ENCODE data around the gene EN2. TPM values are rescaled to one million over a fixed set of nuclear protein-coding genes. Genes with fewer than 3 reads are reported as not detected.

EN2 gene
- total RNA-seq, 1 donor: not detected

DNA sequence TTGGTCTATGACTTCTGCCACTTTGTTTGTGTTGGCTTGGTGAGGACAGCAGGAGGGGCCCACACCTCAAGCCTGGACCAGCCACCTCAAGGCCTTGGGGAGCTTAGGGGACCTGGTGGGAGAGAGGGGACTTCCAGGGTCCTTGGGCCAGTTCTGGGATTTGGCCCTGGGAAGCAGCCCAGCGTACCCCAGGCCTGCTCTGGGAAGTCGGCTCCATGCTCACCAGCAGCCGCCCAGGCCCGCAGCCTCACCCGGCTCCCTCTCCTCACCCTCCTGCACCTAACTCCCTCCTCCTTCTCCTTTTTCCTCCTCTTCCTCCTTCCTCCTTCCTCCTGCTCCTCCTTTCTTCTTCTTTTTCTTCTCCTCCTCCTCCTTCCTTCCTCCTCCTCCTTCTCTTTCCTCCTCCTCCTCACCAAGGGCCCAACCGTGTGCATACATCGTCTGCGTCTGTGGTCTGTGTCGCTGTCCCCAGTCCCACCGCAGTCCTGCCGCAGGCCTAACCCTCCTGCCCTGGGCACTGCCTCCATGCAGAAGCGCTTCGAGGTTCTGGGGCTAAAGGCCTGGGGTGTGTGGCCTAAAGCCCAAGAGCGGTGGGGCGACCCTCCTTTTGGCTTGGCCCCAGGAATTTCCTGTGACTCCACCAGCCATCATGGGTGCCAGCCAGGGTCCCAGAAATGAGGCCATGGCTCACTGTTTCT, 5.3 kb downstream of the EN2 start:
- Histone ChIP-seq H3K9me3 (ENCODE audit: low read depth, low read length) (no peaks in the 10 kb centered on the region), H3K27me3 (ENCODE audit: insufficient read depth, low read length) (peaks cover 95% of the 10 kb centered on the region), H3K4me1 (ENCODE audit: insufficient read depth, low read length) (peaks cover 28% of the 10 kb centered on the region), H3K4me3 (ENCODE audit: low read length) (no peak overlapping the region)

DNA sequence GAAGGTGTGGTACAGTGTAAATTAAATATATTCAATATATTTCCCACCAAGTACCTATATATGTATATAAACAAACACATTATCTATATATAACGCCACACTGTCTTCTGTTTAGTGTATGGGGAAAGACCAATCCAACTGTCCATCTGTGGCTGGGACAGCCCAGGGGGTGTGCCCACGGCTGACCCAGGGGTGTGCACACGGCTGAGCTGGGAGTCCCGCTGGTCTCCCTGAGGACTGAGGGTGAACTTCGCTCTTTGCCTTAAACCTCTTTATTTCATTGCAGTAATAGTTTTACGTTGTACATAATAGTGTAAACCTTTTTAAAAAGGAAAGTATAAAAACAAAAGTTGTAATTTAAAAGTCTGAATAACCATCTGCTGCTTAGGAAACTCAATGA, 6.3 kb downstream of the EN2 start:
- Histone ChIP-seq H3K4me1 (ENCODE audit: insufficient read depth, low read length) (peaks cover 23% of the 10 kb centered on the region), H3K27me3 (ENCODE audit: insufficient read depth, low read length) (peaks cover 98% of the 10 kb centered on the region), H3K4me3 (ENCODE audit: low read length) (no peak overlapping the region), H3K9me3 (ENCODE audit: low read depth, low read length) (no peaks in the 10 kb centered on the region)

DNA sequence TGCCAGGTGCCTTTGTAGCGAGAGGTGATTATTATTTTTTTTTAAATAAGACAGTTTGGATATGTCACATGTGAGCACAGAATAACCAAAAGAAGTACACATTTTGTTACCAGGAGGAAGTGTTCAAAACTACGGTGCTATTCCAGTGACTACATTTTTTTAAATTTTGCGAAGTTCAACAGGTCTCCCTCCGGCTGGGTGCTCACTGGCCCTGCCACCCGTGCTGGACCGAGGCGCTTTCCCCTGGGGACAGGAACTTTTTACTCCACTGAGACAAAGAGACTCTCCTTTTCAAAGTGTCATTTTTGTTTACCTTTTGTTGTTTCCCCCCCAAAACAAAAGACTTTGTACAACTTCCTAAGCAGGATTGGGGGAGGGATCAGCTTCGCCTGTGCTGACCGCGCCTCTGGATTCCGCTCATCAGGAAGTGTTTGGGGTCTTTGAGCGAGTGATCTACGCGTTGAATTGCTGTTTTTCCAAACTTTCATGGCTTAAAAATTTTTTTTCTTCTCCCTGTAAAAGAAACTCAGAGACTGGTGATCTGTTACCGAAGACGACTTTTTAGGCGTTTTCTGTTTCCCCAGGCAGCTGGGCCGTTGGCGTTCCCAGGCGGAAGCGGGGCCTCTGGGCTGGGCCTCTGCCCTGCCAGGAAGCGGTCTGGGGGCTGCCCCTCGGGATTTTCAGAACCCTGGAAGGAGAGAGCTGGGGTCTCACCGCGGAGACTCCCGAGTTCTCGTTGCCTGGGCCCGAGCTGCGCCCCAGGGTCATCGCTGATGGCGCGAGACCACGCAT, 7.2 kb downstream of the EN2 start:
- H3K4me1 ChIP-seq (ENCODE audit: insufficient read depth, low read length): peaks cover 19% of the 10 kb centered on the region
- H3K4me3 ChIP-seq (ENCODE audit: low read length): no peak overlapping the region
- H3K27me3 ChIP-seq (ENCODE audit: insufficient read depth, low read length): peaks cover 98% of the 10 kb centered on the region
- no peaks in the 10 kb centered on the region for H3K9me3 ChIP-seq (ENCODE audit: low read depth, low read length)

DNA sequence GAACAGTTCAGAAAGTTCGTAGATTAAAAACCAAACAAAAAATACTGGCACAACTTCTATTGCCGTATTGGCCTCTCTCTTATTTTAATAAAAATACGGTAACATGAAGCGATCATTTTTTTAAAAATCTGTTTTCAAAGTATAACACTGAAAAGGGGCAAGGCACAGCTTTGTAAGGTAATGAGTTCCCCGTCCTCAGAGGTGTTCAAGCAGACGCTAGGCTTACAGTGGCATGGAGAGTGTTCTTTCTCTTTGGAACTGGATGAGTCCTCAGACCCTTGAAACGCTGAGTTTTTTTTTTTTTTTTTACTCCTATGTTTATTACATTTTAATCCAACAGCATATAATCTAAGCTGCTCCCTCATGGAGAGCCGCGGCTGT, 7.8 kb downstream of the EN2 start:
- peaks cover 98% of the 10 kb centered on the region for H3K27me3 ChIP-seq (ENCODE audit: insufficient read depth, low read length)

DNA sequence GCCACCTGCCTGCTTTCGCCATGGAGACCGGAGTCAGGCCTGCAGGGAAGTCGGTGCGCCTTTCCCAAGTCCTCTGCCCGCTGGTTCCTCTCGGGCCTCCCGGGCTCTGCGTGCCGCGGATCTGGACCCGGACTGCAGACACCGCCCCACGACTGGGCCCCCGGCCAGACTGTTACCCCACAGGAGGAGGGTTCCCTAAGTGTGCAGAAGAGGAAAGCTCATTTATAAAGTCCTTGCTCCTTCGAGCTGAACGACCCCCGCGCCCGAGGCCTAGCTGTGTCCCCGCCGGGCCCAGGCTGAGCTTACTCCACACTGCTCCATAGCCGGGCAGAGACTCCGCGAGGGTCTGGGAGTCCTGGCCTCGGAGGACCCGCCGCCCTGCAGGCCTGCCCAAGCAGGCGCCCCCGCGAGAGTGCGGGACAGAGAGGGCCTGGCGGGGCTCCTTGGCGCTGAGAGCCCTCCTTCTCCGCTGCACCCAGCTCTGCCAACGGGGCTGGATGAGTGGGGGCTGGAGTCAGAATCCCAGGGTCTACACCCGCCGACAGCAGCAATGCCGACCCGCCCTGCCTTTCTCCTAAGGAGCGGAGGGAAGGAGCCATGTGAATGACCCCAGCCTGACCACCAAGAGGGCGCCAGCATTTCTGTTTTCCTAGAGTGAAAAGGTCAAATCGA, 8.3 kb downstream of the EN2 start:
- Histone ChIP-seq H3K4me1 (ENCODE audit: insufficient read depth, low read length) (peaks cover 19% of the 10 kb centered on the region), H3K27me3 (ENCODE audit: insufficient read depth, low read length) (peaks cover 98% of the 10 kb centered on the region), H3K4me3 (ENCODE audit: low read length) (no peak overlapping the region), H3K9me3 (ENCODE audit: low read depth, low read length) (no peaks in the 10 kb centered on the region)

More for the DNA sequence above, 7.8 kb downstream of the EN2 start:
- Histone ChIP-seq H3K9me3 (ENCODE audit: low read depth, low read length) (no peaks in the 10 kb centered on the region), H3K4me1 (ENCODE audit: insufficient read depth, low read length) (peaks cover 19% of the 10 kb centered on the region), H3K4me3 (ENCODE audit: low read length) (no peak overlapping the region)

DNA sequence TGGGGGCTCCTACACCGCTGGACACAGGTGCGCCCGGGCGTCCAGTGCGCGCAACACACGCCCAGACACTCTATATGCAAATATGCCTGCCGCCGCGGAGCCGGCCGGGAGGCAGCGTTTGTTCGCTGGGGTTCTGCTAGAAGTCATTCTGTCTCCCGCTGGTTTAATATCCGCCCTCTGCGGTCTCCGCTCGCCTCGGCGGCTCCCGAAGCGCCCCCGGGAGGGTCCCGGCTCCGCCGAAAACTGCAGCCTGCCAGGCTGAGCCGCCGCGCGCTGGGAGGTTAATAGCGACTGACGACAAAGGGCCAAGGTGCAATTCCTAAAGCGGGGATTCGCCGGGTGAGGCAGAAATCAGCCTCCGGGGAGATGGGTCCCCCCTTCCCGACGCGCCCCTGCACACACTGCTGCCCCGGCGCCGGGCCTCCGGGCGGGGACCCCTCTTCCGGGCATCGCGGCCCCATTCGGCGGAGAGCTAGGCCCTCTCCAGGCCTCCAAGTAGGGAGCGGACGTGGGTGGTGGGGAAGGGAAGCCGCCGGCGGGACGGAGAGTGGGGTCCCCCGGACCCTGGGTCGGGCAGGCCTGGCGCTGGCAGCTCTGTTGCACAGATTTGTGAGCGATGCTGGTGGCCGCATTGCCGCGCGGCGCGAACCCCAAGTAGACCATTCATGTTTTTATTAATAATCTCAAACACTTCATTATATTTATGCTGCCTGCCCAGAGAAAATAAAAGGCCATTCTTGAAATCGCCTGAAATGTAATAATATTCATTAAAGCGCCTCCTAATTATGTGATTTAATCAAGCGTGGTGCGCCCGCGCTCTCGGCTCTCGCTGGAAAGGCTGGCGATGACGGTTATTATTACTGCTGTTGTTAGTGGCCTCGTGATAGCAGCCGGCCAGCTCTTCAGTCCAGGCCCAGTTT, 9.1 kb downstream of the EN2 start:
- Histone ChIP-seq H3K27me3 (ENCODE audit: insufficient read depth, low read length) (peaks cover 98% of the 10 kb centered on the region), H3K4me3 (ENCODE audit: low read length) (no peak overlapping the region), H3K4me1 (ENCODE audit: insufficient read depth, low read length) (peaks cover 19% of the 10 kb centered on the region), H3K9me3 (ENCODE audit: low read depth, low read length) (no peaks in the 10 kb centered on the region)

DNA sequence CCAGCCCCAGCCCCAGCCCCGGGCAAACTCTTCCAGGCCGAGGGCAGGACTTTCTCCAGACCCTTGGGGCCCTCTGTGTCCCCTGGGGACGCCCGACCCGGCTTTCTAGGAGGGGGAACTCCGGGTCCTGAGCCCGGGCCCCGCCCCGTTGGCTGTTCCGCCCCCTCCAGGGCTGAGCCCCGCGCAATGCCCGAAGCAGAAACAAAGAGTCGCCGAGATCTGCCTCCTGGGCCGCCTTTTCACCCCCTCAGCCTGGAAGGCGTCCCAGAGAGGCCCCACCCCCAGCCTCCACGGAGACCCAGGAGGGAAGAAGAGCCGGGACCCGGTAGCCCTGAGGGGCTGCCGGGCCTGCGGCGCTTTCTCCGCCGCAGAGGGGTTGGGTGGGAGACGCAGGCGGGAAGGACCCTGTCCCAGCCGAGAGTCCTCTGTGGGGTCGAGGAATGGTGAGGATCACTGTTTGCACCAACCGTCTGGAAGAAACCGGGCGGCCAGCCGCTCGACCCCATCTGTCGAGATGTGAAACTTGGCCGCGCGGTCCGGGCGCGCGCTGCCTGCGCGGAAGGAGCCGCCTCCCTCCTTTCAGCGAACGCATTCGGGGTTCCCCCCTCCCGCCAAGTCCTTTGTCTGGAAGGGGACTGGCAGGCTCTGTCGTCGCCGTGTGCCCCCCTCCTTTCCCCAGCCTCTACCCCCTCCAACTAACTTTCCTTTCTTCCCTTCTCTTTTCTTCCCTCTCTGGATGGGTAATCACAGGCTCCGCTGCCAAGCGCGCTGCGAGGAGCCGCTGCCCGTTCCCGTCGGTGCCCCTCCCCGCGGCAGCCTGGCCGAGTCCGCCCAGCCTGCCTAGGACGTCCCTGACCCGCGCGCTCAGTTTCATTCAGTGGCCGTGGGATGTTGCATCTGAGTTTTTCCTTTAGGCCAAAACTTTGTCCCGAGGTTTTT, 10.2 kb downstream of the EN2 start:
- H3K27me3 ChIP-seq (ENCODE audit: insufficient read depth, low read length): peaks cover 98% of the 10 kb centered on the region
- H3K9me3 ChIP-seq (ENCODE audit: low read depth, low read length): no peaks in the 10 kb centered on the region
- peaks cover 19% of the 10 kb centered on the region for H3K4me1 ChIP-seq (ENCODE audit: insufficient read depth, low read length)

DNA sequence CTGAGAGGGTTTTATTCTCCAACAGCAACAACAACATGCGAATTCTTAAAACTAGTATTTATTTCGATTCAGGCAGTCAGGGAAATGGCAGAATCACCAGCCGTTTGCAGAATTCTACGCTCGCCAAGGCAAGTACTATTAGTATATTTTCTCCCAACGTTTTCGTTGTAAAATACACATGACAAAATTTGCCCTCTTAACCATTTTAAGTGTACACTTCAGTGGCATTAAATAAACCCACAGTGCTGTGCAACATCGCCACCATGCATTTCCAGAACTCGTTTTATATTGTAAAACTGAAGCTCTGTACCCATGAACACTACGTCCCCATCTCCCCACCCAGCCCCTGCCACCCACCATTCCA, 10.8 kb downstream of the EN2 start:
- peaks cover 98% of the 10 kb centered on the region for H3K27me3 ChIP-seq (ENCODE audit: insufficient read depth, low read length)
- H3K4me3 ChIP-seq (ENCODE audit: low read length): no peak overlapping the region
- H3K9me3 ChIP-seq (ENCODE audit: low read depth, low read length): no peaks in the 10 kb centered on the region
- H3K4me1 ChIP-seq (ENCODE audit: insufficient read depth, low read length): peaks cover 19% of the 10 kb centered on the region

More for the DNA sequence above, 10.2 kb downstream of the EN2 start:
- H3K4me3 ChIP-seq (ENCODE audit: low read length): no peak overlapping the region

DNA sequence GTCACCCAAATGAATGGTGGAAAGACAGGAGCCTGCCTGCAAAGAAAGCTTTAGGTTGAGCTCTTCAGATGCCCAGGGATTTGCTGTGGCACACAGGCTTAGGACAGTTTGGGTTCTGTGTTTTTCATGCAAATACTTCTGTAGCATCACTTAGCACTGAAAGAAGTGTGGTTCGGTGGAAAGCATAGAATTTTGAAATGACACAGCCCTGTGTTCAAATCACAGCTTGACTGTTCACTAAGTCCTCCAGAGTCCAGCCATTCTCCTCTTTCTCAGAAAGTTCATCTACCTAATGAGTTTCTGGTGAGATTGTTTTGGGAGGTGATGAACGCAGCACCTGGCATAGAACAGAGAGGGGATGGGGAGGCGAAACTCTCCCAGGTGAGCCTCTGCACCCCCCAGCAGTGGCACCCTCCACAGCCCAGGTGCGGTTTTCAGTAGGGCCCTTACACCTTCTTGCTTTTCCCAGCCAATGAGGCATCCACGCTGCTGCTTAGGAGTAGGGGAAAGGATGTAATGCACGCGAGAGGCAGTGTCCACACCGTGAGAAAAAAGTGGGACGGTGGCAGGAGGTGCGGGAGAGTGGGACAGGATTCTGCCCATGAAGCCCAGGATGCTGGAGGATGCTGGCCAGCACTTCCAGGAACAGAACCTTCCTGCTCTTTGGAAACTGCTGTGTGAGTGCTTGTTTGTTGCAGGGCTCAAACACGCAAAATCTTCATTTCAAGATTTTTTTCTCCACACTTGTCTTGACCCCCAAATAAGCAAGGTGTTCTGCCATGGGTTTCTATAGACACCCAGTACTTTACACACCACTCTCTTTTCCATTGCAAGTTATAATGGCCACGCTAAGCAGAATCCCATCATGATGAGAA, 11.6 kb downstream of the EN2 start:
- no peaks in the 10 kb centered on the region for H3K9me3 ChIP-seq (ENCODE audit: low read depth, low read length)
- peaks cover 19% of the 10 kb centered on the region for H3K4me1 ChIP-seq (ENCODE audit: insufficient read depth, low read length)
- peaks cover 98% of the 10 kb centered on the region for H3K27me3 ChIP-seq (ENCODE audit: insufficient read depth, low read length)
- no peak overlapping the region for H3K4me3 ChIP-seq (ENCODE audit: low read length)

DNA sequence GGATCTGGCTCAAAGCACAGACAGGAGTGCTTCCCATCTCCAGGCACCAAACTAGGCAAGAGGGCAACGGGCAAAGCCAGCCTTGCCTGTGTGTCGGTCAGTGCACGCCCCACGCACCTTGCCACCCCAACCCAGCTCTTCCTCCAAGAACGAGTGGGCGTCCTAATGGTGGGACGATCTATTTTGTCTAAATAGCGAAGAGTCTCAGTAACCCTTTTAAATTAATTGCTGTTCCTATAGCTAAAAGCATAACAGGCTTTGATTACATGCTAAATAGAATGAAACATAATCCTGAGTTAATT, 12.2 kb downstream of the EN2 start:
- Histone ChIP-seq H3K9me3 (ENCODE audit: low read depth, low read length) (no peaks in the 10 kb centered on the region), H3K4me1 (ENCODE audit: insufficient read depth, low read length) (peaks cover 19% of the 10 kb centered on the region), H3K4me3 (ENCODE audit: low read length) (no peak overlapping the region), H3K27me3 (ENCODE audit: insufficient read depth, low read length) (peaks cover 97% of the 10 kb centered on the region)

DNA sequence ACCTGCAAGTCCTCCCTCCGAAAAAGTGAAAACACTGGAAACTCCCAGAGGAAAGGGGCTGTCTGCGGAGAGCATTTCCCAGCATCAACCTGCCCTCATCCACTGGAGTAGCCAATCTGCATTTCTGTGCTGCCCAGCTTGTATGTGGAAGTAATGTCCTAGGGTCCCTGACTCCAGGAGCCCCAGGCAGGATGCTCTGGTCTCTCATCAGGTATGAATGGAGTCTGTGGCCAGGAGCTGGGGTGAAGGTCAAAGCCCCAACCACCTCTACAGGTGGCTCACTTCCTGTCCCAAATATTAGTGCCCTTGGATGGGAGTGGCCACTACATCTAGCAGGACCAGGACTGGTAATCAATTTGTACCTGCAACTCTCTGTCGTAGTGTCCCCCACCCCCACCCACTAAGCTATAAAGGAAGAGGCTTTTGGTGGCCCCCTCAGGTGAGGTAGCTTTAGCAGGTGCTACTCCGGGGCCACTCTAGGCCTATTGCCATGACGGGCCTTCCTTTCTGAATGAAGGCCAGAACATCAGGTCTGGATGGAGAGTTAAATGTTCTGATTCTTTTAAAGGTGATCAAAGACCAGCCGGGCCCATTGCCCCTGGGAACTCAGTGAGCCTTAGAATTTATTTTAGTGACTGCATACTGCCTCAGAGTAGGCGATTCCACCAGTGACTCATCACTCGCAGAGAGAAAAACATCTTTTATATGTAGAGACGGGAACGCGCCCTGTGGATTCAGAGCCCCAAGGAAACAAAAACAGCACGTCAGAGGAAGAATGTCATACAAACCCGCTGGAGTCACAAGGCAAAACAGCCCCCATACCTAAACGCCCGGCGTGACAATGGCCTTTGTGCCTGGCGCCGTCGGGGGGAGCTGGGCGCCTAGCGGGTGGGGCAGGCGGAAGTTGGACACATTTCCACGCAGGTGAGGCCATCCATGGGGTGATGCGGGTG, 13.0 kb downstream of the EN2 start:
- Histone ChIP-seq H3K9me3 (ENCODE audit: low read depth, low read length) (no peaks in the 10 kb centered on the region), H3K4me1 (ENCODE audit: insufficient read depth, low read length) (peaks cover 19% of the 10 kb centered on the region), H3K4me3 (ENCODE audit: low read length) (no peak overlapping the region), H3K27me3 (ENCODE audit: insufficient read depth, low read length) (peaks cover 97% of the 10 kb centered on the region)

DNA sequence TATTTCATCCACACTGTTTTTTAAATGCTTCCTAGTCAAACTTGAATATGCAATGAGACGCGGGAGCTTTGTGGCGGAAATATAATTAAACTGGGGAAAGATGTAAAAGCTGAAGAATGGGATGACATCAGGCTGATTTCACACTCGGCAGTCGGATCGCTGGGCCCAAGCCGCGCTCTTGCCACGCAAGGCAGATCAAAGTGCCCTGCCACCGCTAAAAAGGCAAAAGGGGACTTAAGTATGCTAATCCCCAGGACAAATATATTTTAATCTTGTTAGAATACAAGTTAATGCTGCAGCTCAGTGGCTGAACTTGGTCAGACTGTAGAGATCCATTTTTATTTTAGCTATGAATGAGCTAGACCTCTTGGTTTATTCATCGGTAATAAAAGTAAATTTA, 13.8 kb downstream of the EN2 start:
- peaks cover 11% of the 10 kb centered on the region for H3K4me1 ChIP-seq (ENCODE audit: insufficient read depth, low read length)
- no peak overlapping the region for H3K4me3 ChIP-seq (ENCODE audit: low read length)
- H3K27me3 ChIP-seq (ENCODE audit: insufficient read depth, low read length): peaks cover 97% of the 10 kb centered on the region
- no peaks in the 10 kb centered on the region for H3K9me3 ChIP-seq (ENCODE audit: low read depth, low read length)
